Measurements from ENCODE around the gene RNF220.
"Not testable (repeated sequence)": the region's sequence is repeated elsewhere in the genome, so short reads cannot be mapped to it uniquely, and the experiment has no call there.

RNF220 gene

GRCh38 chr1:44684525-44684924 is 279.5 kb downstream of the RNF220 start:
- H3K9me3 ChIP-seq (ENCODE audit: control insufficient read depth, insufficient read depth, low read length): no peaks in the 10 kb centered on the region
- peaks cover 21% of the 10 kb centered on the region for H3K4me1 ChIP-seq (ENCODE audit: insufficient read depth, low read length)
- no peaks in the 10 kb centered on the region for H3K36me3 ChIP-seq (ENCODE audit: insufficient read depth, low read length)
- H3K9ac ChIP-seq (ENCODE audit: low read depth, low read length): no peak overlapping the region

- Histone ChIP-seq H3K4me1 (ENCODE audit: insufficient read depth, low read length) (peaks cover 24% of the 10 kb centered on the region), H3K9me3 (ENCODE audit: control insufficient read depth, insufficient read depth, low read length) (no peaks in the 10 kb centered on the region), H3K9ac (ENCODE audit: low read depth, low read length) (no peak overlapping the region), H3K36me3 (ENCODE audit: insufficient read depth, low read length) (no peaks in the 10 kb centered on the region)
Measured at GRCh38 chr1:44685218-44685617, 280.2 kb downstream of the RNF220 start.

- H3K4me1 ChIP-seq (ENCODE audit: insufficient read depth, low read length): peaks cover 24% of the 10 kb centered on the region
Measured at GRCh38 chr1:44685881-44686280, 280.8 kb downstream of the RNF220 start.

GRCh38 chr1:44688760-44689446 is 283.8 kb downstream of the RNF220 start:
- Histone ChIP-seq H3K36me3 (ENCODE audit: insufficient read depth, low read length) (no peaks in the 10 kb centered on the region), H3K9ac (ENCODE audit: low read depth, low read length) (no peak overlapping the region), H3K9me3 (ENCODE audit: control insufficient read depth, insufficient read depth, low read length) (no peaks in the 10 kb centered on the region), H3K4me1 (ENCODE audit: insufficient read depth, low read length) (peaks cover 15% of the 10 kb centered on the region)

More at GRCh38 chr1:44685881-44686280, 280.8 kb downstream of the RNF220 start:
- H3K9me3 ChIP-seq (ENCODE audit: control insufficient read depth, insufficient read depth, low read length): no peaks in the 10 kb centered on the region
- H3K36me3 ChIP-seq (ENCODE audit: insufficient read depth, low read length): no peaks in the 10 kb centered on the region
- no peak overlapping the region for H3K9ac ChIP-seq (ENCODE audit: low read depth, low read length)

- Histone ChIP-seq H3K9ac (ENCODE audit: low read depth, low read length) (no peak overlapping the region), H3K9me3 (ENCODE audit: control insufficient read depth, insufficient read depth, low read length) (no peaks in the 10 kb centered on the region), H3K4me1 (ENCODE audit: insufficient read depth, low read length) (peaks cover 15% of the 10 kb centered on the region), H3K36me3 (ENCODE audit: insufficient read depth, low read length) (no peaks in the 10 kb centered on the region)
Measured at GRCh38 chr1:44689447-44689765, 284.4 kb downstream of the RNF220 start.

GRCh38 chr1:44693159-44693558 is 288.1 kb downstream of the RNF220 start:
- H3K9ac ChIP-seq (ENCODE audit: low read depth, low read length): no peak overlapping the region
- no peaks in the 10 kb centered on the region for H3K9me3 ChIP-seq (ENCODE audit: control insufficient read depth, insufficient read depth, low read length)
- peaks cover 15% of the 10 kb centered on the region for H3K4me1 ChIP-seq (ENCODE audit: insufficient read depth, low read length)
- H3K36me3 ChIP-seq (ENCODE audit: insufficient read depth, low read length): no peaks in the 10 kb centered on the region

- H3K4me1 ChIP-seq (ENCODE audit: insufficient read depth, low read length): peaks cover 9% of the 10 kb centered on the region; the same call in 1 of the 2 replicates
Measured at GRCh38 chr1:44693900-44694299, 288.8 kb downstream of the RNF220 start.

GRCh38 chr1:44694863-44695478 is 289.9 kb downstream of the RNF220 start:
- H3K9ac ChIP-seq (ENCODE audit: low read depth, low read length): no peak overlapping the region
- H3K36me3 ChIP-seq (ENCODE audit: insufficient read depth, low read length): no peaks in the 10 kb centered on the region
- H3K9me3 ChIP-seq (ENCODE audit: control insufficient read depth, insufficient read depth, low read length): no peaks in the 10 kb centered on the region
- no peaks in the 10 kb centered on the region for H3K4me1 ChIP-seq (ENCODE audit: insufficient read depth, low read length)

More at GRCh38 chr1:44693900-44694299, 288.8 kb downstream of the RNF220 start:
- no peak overlapping the region for H3K9ac ChIP-seq (ENCODE audit: low read depth, low read length)
- H3K36me3 ChIP-seq (ENCODE audit: insufficient read depth, low read length): no peaks in the 10 kb centered on the region
- H3K9me3 ChIP-seq (ENCODE audit: control insufficient read depth, insufficient read depth, low read length): no peaks in the 10 kb centered on the region

GRCh38 chr1:44695671-44696070 is 290.6 kb downstream of the RNF220 start:
- Histone ChIP-seq H3K9ac (ENCODE audit: low read depth, low read length) (no peak overlapping the region), H3K9me3 (ENCODE audit: control insufficient read depth, insufficient read depth, low read length) (no peaks in the 10 kb centered on the region), H3K4me1 (ENCODE audit: insufficient read depth, low read length) (no peaks in the 10 kb centered on the region), H3K36me3 (ENCODE audit: insufficient read depth, low read length) (no peaks in the 10 kb centered on the region)

GRCh38 chr1:44696101-44696500 is 291.0 kb downstream of the RNF220 start:
- H3K36me3 ChIP-seq (ENCODE audit: insufficient read depth, low read length): no peaks in the 10 kb centered on the region
- no peak overlapping the region for H3K9ac ChIP-seq (ENCODE audit: low read depth, low read length)
- H3K4me1 ChIP-seq (ENCODE audit: insufficient read depth, low read length): no peaks in the 10 kb centered on the region
- H3K9me3 ChIP-seq (ENCODE audit: control insufficient read depth, insufficient read depth, low read length): no peaks in the 10 kb centered on the region

GRCh38 chr1:44696789-44697345 is 291.8 kb downstream of the RNF220 start:
- Histone ChIP-seq H3K4me1 (ENCODE audit: insufficient read depth, low read length) (no peaks in the 10 kb centered on the region), H3K36me3 (ENCODE audit: insufficient read depth, low read length) (no peaks in the 10 kb centered on the region), H3K9me3 (ENCODE audit: control insufficient read depth, insufficient read depth, low read length) (no peaks in the 10 kb centered on the region), H3K9ac (ENCODE audit: low read depth, low read length) (no peak overlapping the region)

GRCh38 chr1:44698138-44698537 is 293.1 kb downstream of the RNF220 start:
- Histone ChIP-seq H3K4me1 (ENCODE audit: insufficient read depth, low read length) (no peaks in the 10 kb centered on the region; the same call in 1 of the 2 replicates), H3K9ac (ENCODE audit: low read depth, low read length) (no peak overlapping the region)

GRCh38 chr1:44699375-44699774 is 294.3 kb downstream of the RNF220 start:
- H3K9me3 ChIP-seq (ENCODE audit: control insufficient read depth, insufficient read depth, low read length); H3K36me3 ChIP-seq (ENCODE audit: insufficient read depth, low read length); H3K9ac ChIP-seq (ENCODE audit: low read depth, low read length); H3K4me1 ChIP-seq (ENCODE audit: insufficient read depth, low read length): not testable (repeated sequence)

More at GRCh38 chr1:44698138-44698537, 293.1 kb downstream of the RNF220 start:
- Histone ChIP-seq H3K36me3 (ENCODE audit: insufficient read depth, low read length) (no peaks in the 10 kb centered on the region), H3K9me3 (ENCODE audit: control insufficient read depth, insufficient read depth, low read length) (no peaks in the 10 kb centered on the region)

- no peaks in the 10 kb centered on the region for H3K9me3 ChIP-seq (ENCODE audit: control insufficient read depth, insufficient read depth, low read length)
- no peaks in the 10 kb centered on the region for H3K36me3 ChIP-seq (ENCODE audit: insufficient read depth, low read length)
- H3K4me1 ChIP-seq (ENCODE audit: insufficient read depth, low read length): no peaks in the 10 kb centered on the region; the same call in 1 of the 2 replicates
- no peak overlapping the region for H3K9ac ChIP-seq (ENCODE audit: low read depth, low read length)
Measured at GRCh38 chr1:44700573-44700972, 295.5 kb downstream of the RNF220 start.

- Histone ChIP-seq H3K36me3 (ENCODE audit: insufficient read depth, low read length) (no peaks in the 10 kb centered on the region), H3K9ac (ENCODE audit: low read depth, low read length) (no peak overlapping the region), H3K4me1 (ENCODE audit: insufficient read depth, low read length) (no peaks in the 10 kb centered on the region; the same call in 1 of the 2 replicates), H3K9me3 (ENCODE audit: control insufficient read depth, insufficient read depth, low read length) (no peaks in the 10 kb centered on the region)
Measured at GRCh38 chr1:44701141-44701573, 296.1 kb downstream of the RNF220 start.

All from ES-I3 (cell line).